HCT116 (cell line): Measurements from ENCODE around the gene KDM6B. TPM values are rescaled to one million over a fixed set of nuclear protein-coding genes. Genes with fewer than 3 reads are reported as not detected.

Experiments
- ATAC-seq: fragments of 200-7000 bp; cut with Tn5 transposase; 2 replicates; pipeline ENCODE4 v1.9.1; 2020; ENCODE audit warnings: mild to moderate bottlenecking, moderate library complexity
- BruUV-seq: library from RNA; stranded (reverse); fragments of 400-500 nt; replicated peaks from 2 replicates; lab custom pipeline; 2021; lab: Mats Ljungman, UMichigan
- CTCF ChIA-PET: fragments of 300-600 bp; sonication (Branson Sonifier 250); formaldehyde crosslinking; loops from one replicate; lab custom pipeline; 2021; ENCODE audit warnings: antibody characterized with exemption; lab: Charles Lee
- POLR2A ChIA-PET: fragments of 300-600, 350-600 bp; sonication (Branson Sonifier 250); formaldehyde crosslinking; loops from one replicate; lab custom pipeline; 2021; ENCODE audit warnings: antibody characterized with exemption; lab: Charles Lee
- RAD21 ChIA-PET, 2 experiments: fragments of 300-600 bp; sonication (Branson Sonifier 250); formaldehyde crosslinking; loops; one replicate each; lab custom pipeline; 2023; ENCODE audit warnings: low total read pairs in 2 of 2; ENCODE audit not compliant: uncharacterized antibody in 2 of 2, unreplicated experiment in 2 of 2, low non-redundant PET in 1 of 2; lab: Charles Lee
- DNase-seq: peaks from one replicate; pipeline ENCODE4 v3.0.0-alpha.2; 2010; ENCODE audit warnings: low read depth, low spot score
- H2AFZ ChIP-seq: fragments of 200-600 bp; shearing (Covaris generic), sonication (generic); 2 replicates; pipeline ENCODE4 v1.6.1; 2017; ENCODE audit warnings: low read depth, mixed run types, mixed read lengths, antibody characterized with exemption, low read length; ENCODE audit not compliant: poor library complexity, severe bottlenecking
- H3K27ac ChIP-seq: 2 replicates; pipeline ENCODE4 v1.5.1; 2012; ENCODE audit warnings: low read depth, low read length
- H3K27me3 ChIP-seq: fragments of 200-600 bp; sonication (generic); 2 replicates; pipeline ENCODE4 v1.6.1; 2016; ENCODE audit warnings: mixed run types, low read length, mixed read lengths; ENCODE audit not compliant: insufficient read depth
- H3K36me3 ChIP-seq, 2 experiments: fragments of 200-500 bp in 1 of 2; fragments of 200-600 bp in 1 of 2; sonication (Bioruptor generic) in 1 of 2; sonication (generic) in 1 of 2; 2 replicates each; pipeline versions ENCODE4 v1.5.1 to v1.6.1; 2014 to 2016; ENCODE audit warnings: low read length in 2 of 2, inconsistent platforms in 1 of 2, mixed read lengths in 1 of 2, mixed run types in 1 of 2; ENCODE audit not compliant: insufficient read depth in 2 of 2, control insufficient read depth in 1 of 2
- H3K4me1 ChIP-seq, 2 experiments: fragments of 200-600 bp in 1 of 2; sonication (generic) in 1 of 2; 2 replicates each; pipeline versions ENCODE4 v1.5.1 to v1.6.1; 2012 to 2017; ENCODE audit warnings: low read length in 2 of 2, inconsistent platforms in 1 of 2, mild to moderate bottlenecking in 1 of 2, mixed read lengths in 1 of 2, mixed run types in 1 of 2, moderate library complexity in 1 of 2; ENCODE audit not compliant: insufficient read depth in 2 of 2, control insufficient read depth in 1 of 2
- H3K4me2 ChIP-seq: fragments of 200-600 bp; sonication (generic); 2 replicates; pipeline ENCODE4 v1.6.1; 2017; ENCODE audit warnings: mixed run types, low read length, mixed read lengths
- H3K4me3 ChIP-seq, 2 experiments: fragments of 200-600 bp in 1 of 2; sonication (generic) in 1 of 2; replicated peaks in 1 of 2; 2 replicates each; pipeline ENCODE4 v1.5.1; 2011 to 2016; ENCODE audit warnings: low read length in 2 of 2, control low read depth in 1 of 2, low read depth in 1 of 2, mild to moderate bottlenecking in 1 of 2, mixed read lengths in 1 of 2, mixed run types in 1 of 2
- H3K79me2 ChIP-seq: fragments of 200-600 bp; sonication (generic); 2 replicates; pipeline ENCODE4 v1.6.1; 2017; ENCODE audit warnings: mild to moderate bottlenecking, mixed run types, low read length, moderate library complexity, mixed read lengths; ENCODE audit not compliant: insufficient read depth
- H3K9ac ChIP-seq: fragments of 200-600 bp; sonication (generic); 2 replicates; pipeline ENCODE4 v1.6.1; 2016; ENCODE audit warnings: low read length, mixed read lengths
- H3K9me2 ChIP-seq: fragments of 200-600 bp; sonication (generic), shearing (Covaris generic); 2 replicates; pipeline ENCODE4 v1.6.1; 2017; ENCODE audit warnings: mixed run types, mild to moderate bottlenecking, moderate library complexity; ENCODE audit not compliant: insufficient read depth
- H3K9me3 ChIP-seq, 2 experiments: fragments of 200-500 bp in 1 of 2; fragments of 200-600 bp in 1 of 2; sonication (Bioruptor generic) in 1 of 2; sonication (generic) in 1 of 2; 2 replicates each; pipeline ENCODE4 v1.6.1; 2014 to 2017; ENCODE audit warnings: low read length in 2 of 2, mixed read lengths in 2 of 2, inconsistent platforms in 1 of 2, low read depth in 1 of 2, mild to moderate bottlenecking in 1 of 2, mixed run types in 1 of 2, moderate library complexity in 1 of 2; ENCODE audit not compliant: control insufficient read depth in 1 of 2, insufficient read depth in 1 of 2
- H4K20me1 ChIP-seq: fragments of 200-600 bp; sonication (generic), shearing (Covaris generic); 2 replicates; pipeline ENCODE4 v1.6.1; 2017; ENCODE audit warnings: mixed run types, mild to moderate bottlenecking, moderate library complexity; ENCODE audit not compliant: insufficient read depth
- CEBPB ChIP-seq: IDR thresholded peaks from 2 replicates; pipeline ENCODE4 v1.6.1; 2012; ENCODE audit warnings: low read depth
- ELF1 ChIP-seq: IDR thresholded peaks from 2 replicates; pipeline ENCODE4 v1.6.1; 2012; ENCODE audit warnings: low read depth, borderline replicate concordance
- FOSL1 ChIP-seq: IDR thresholded peaks from 2 replicates; pipeline ENCODE4 v1.6.1; 2012; ENCODE audit warnings: low read depth
- JUND ChIP-seq: IDR thresholded peaks from 2 replicates; pipeline ENCODE4 v1.6.1; 2012
- MAX ChIP-seq: IDR thresholded peaks from 2 replicates; pipeline ENCODE4 v1.6.1; 2012
- POLR2A ChIP-seq: IDR thresholded peaks from 2 replicates; pipeline ENCODE4 v1.7.0; 2011; ENCODE audit warnings: borderline replicate concordance; ENCODE audit not compliant: insufficient read depth, insufficient read length; ENCODE audit errors: extremely low read depth
- POLR2AphosphoS5 ChIP-seq: IDR thresholded peaks from 2 replicates; pipeline ENCODE4 v1.6.1; 2011; ENCODE audit warnings: mild to moderate bottlenecking, low read depth, low read length, moderate library complexity
- RAD21 ChIP-seq: IDR thresholded peaks from 2 replicates; pipeline ENCODE4 v1.6.1; 2012; ENCODE audit warnings: low read depth, mild to moderate bottlenecking
- SP1 ChIP-seq: IDR thresholded peaks from 2 replicates; pipeline ENCODE4 v1.6.1; 2012; ENCODE audit warnings: low read depth
- SRF ChIP-seq: IDR thresholded peaks from 2 replicates; pipeline ENCODE4 v1.6.1; 2012; ENCODE audit warnings: low read depth
- TCF7L2 ChIP-seq: IDR thresholded peaks from 2 replicates; pipeline ENCODE4 v1.7.0; 2011; ENCODE audit warnings: borderline replicate concordance, inconsistent platforms; ENCODE audit not compliant: insufficient read depth, insufficient read length; ENCODE audit errors: extremely low read depth
- ZBTB33 ChIP-seq: IDR thresholded peaks from 2 replicates; pipeline ENCODE4 v1.6.1; 2011; ENCODE audit warnings: mild to moderate bottlenecking, low read length, moderate library complexity; ENCODE audit not compliant: insufficient replicate concordance; ENCODE audit errors: extremely low read depth
- ZNF274 ChIP-seq: fragments of 200-500 bp; sonication (Bioruptor generic); IDR thresholded peaks from 2 replicates; pipeline ENCODE4 v1.6.1; 2014; ENCODE audit warnings: mild to moderate bottlenecking, low read depth, low read length, inconsistent platforms
- intact Hi-C: fragments of 100-400 bp; cut with micrococcal nuclease; formaldehyde crosslinking; loops from 2 replicates; pipeline ENCODE4 v1.10.0; 2022
- total RNA-seq: library from RNA; stranded (reverse); gene quantifications from one replicate; pipeline ENCODE4 v1.2.1, GENCODE V29; 2021; ENCODE audit not compliant: unreplicated experiment
- TF ChIP-seq, protein P1 (sequence below): IDR thresholded peaks from 2 replicates; pipeline ENCODE4 v1.6.1; 2012; ENCODE audit warnings: low read depth

Gene KDM6B
- total RNA-seq, 1 experiment from 2014 or later, result 42.1 TPM

GRCh38 chr17:7822126-7822525, 11.9 kb upstream of the KDM6B start (continued):
- TF ChIP-seq CEBPB, result no peak
- TF ChIP-seq SRF, result no peak

GRCh38 chr17:7823581-7824001, 10.4 kb upstream of the KDM6B start:
- Histone ChIP-seq H3K27me3 (no peaks in the 10 kb centered on the region), H3K4me1 (peaks cover 0 to 15% of the 10 kb centered on the region in 2 experiments; a peak in 2 of 4 replicates), H3K9me2 (no peaks in the 10 kb centered on the region), H4K20me1 (no peaks in the 10 kb centered on the region)
- no TSS peak for BruUV-seq
- no peak for TF ChIP-seq FOSL1
- TF ChIP-seq, protein P1, sequence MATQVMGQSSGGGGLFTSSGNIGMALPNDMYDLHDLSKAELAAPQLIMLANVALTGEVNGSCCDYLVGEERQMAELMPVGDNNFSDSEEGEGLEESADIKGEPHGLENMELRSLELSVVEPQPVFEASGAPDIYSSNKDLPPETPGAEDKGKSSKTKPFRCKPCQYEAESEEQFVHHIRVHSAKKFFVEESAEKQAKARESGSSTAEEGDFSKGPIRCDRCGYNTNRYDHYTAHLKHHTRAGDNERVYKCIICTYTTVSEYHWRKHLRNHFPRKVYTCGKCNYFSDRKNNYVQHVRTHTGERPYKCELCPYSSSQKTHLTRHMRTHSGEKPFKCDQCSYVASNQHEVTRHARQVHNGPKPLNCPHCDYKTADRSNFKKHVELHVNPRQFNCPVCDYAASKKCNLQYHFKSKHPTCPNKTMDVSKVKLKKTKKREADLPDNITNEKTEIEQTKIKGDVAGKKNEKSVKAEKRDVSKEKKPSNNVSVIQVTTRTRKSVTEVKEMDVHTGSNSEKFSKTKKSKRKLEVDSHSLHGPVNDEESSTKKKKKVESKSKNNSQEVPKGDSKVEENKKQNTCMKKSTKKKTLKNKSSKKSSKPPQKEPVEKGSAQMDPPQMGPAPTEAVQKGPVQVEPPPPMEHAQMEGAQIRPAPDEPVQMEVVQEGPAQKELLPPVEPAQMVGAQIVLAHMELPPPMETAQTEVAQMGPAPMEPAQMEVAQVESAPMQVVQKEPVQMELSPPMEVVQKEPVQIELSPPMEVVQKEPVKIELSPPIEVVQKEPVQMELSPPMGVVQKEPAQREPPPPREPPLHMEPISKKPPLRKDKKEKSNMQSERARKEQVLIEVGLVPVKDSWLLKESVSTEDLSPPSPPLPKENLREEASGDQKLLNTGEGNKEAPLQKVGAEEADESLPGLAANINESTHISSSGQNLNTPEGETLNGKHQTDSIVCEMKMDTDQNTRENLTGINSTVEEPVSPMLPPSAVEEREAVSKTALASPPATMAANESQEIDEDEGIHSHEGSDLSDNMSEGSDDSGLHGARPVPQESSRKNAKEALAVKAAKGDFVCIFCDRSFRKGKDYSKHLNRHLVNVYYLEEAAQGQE, result no peak
- no peak for TF ChIP-seq MAX
- TF ChIP-seq SP1, result no peak
- TF ChIP-seq ZNF274, result no peak
- TF ChIP-seq POLR2A, result no peak
- TF ChIP-seq POLR2AphosphoS5, result no peak
- no peak for TF ChIP-seq ZBTB33
- no peak for TF ChIP-seq JUND
- no peak for TF ChIP-seq ELF1
- no peak for TF ChIP-seq RAD21
- TF ChIP-seq TCF7L2, result no peak
- TF ChIP-seq, all 23 proteins: peak for 0
- Histone ChIP-seq H3K4me3 (no peak overlapping the region), H3K79me2 (no peaks in the 10 kb centered on the region), H3K36me3 (no peaks in the 10 kb centered on the region), H3K9me3 (no peaks in the 10 kb centered on the region), H3K4me2 (no peak overlapping the region), H3K9ac (no peak overlapping the region), H3K27ac (no peak overlapping the region), H2AFZ (no peak overlapping the region)
- no peak for DNase-seq
- ChIA-PET CTCF (interaction anchor here (0.6 to 1.6 kb wide), 5 partner anchors 11 to 217 kb away, joined by 3 to 6 read pairs (median 3); no protein-coding TSS in a partner anchor), RAD21 (interaction anchor here in 1 of 2 experiments (0.8 kb wide), 1 partner anchor 14 kb away, joined by 3 read pairs; no protein-coding TSS in a partner anchor), POLR2A (no interaction called here)
- no peak for ATAC-seq
- intact Hi-C loops, result loop anchor here (2.0 to 5.0 kb wide), 3 partner anchors 74 to 165 kb away; no protein-coding TSS in a partner anchor
